Measurements from ENCODE around the gene SCD5. TPM values are rescaled to one million over a fixed set of nuclear protein-coding genes. Genes with fewer than 3 reads are reported as not detected.

SCD5 gene
- total RNA-seq, 6 experiments from 2014 or later, result 0.62 to 1.4 (median 0.96) TPM

DNA sequence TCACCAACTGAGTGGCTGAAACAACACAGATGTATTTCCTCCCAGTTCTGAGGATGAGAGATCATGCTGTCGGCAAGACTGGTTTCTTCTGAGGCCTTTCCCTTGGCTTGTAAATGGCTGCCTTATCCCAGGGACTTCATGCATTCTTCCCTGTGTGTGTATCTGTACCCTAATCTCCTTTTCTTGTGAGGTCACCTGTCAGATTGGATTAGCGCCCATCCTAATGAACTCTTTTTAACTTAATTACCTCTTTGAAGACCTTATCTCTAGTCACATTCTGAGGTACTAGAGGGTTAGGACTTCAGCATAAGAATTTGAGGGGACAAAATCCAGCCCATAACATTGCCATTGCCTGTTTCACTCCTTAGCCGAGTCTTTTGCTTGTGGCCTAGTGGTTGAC, 177.3 kb downstream of the SCD5 start:
- Histone ChIP-seq H3K36me3 (no peaks in the 10 kb centered on the region), H3K27me3 (no peaks in the 10 kb centered on the region), H3K4me3 (no peak overlapping the region), H3K4me1 (no peaks in the 10 kb centered on the region), H3K27ac (no peak overlapping the region), H3K9me3 (no peaks in the 10 kb centered on the region)
- DNase-seq (no peak), ATAC-seq (no peak)
- TF ChIP-seq, protein P1, sequence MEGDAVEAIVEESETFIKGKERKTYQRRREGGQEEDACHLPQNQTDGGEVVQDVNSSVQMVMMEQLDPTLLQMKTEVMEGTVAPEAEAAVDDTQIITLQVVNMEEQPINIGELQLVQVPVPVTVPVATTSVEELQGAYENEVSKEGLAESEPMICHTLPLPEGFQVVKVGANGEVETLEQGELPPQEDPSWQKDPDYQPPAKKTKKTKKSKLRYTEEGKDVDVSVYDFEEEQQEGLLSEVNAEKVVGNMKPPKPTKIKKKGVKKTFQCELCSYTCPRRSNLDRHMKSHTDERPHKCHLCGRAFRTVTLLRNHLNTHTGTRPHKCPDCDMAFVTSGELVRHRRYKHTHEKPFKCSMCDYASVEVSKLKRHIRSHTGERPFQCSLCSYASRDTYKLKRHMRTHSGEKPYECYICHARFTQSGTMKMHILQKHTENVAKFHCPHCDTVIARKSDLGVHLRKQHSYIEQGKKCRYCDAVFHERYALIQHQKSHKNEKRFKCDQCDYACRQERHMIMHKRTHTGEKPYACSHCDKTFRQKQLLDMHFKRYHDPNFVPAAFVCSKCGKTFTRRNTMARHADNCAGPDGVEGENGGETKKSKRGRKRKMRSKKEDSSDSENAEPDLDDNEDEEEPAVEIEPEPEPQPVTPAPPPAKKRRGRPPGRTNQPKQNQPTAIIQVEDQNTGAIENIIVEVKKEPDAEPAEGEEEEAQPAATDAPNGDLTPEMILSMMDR (IDR thresholded peaks at IDR 0.05), result no peak
- no peak for TF ChIP-seq POLR2A (IDR thresholded peaks at IDR 0.05)
- intact Hi-C loops (cut with DNase I), result no loop called here
- WGBS (ENCODE audit: insufficient coverage, low coverage, low lambda C conversion rate, missing lambda C conversion rate), result 63% methylated on average over 2 of the region's 3 CpGs

DNA sequence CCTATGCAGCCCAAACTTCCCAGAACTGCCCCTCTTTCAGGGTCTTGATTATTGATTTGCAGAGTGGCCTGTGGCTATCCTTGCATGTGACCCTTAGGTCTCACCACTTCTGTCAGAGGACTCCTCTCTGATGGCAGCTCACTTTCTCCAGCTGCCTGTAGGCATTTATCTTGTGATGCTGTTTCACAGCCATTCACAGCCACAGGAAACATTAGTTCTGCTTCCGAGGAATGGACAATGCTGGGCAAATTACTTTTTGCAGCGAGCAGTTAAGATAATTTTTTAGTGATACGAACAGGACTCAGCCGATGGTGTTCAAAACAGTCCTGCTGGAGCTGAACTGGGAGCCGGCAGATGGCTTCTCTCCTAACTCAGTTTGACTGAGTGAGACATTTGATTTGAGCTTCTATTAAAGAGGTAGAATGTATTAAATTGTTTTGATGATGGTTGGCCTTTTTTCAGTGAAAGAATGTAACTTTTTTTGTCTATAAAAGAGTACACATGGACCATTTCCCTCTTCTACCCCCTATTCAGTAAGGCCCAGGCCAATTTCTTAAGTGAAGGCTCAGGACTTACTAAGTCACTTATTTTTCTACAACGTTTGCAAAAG, 178.4 kb downstream of the SCD5 start:
- ATAC-seq, result no peak
- H3K9me3 ChIP-seq, result no peaks in the 10 kb centered on the region
- no peaks in the 10 kb centered on the region for H3K4me1 ChIP-seq
- no peak for TF ChIP-seq POLR2A (IDR thresholded peaks at IDR 0.05)
- TF ChIP-seq, protein P1 (IDR thresholded peaks at IDR 0.05), result no peak
- no peak overlapping the region for H3K27ac ChIP-seq
- DNase-seq, result no peak
- 46% methylated on average over 6 of the region's 6 CpGs for WGBS (ENCODE audit: insufficient coverage, low coverage, low lambda C conversion rate, missing lambda C conversion rate)
- intact Hi-C loops (cut with DNase I), result no loop called here
- no peaks in the 10 kb centered on the region for H3K27me3 ChIP-seq
- no peaks in the 10 kb centered on the region for H3K36me3 ChIP-seq
- H3K4me3 ChIP-seq, result no peak overlapping the region

DNA sequence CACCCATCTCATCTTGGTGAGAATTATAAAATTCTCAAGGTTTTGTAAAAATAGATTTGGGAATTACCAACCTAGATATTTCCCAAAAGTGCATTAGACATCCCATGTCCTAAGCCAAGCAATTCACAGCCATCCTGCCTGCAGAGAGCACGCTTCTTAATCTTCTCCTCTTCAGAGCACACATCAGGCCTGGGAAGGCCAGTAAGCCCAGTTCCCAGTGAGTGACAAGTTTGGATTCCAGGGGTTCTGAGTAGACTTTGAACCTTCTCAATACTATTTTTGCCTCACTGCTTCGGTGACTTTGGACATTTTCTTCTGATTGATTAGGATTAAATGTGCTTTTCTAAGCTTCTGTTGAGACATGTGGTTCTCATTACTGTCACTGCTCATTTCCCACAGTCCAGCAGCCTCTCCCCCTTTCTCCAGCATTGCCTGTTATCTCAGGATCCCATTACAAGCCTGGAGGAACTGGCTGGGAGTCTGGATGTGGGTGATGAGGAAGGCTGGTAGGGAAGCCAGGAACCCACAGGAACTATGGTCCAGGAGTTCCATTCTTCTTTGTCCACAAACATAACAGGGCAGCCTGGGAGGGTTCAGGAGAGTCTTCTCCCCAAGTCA, 180.4 kb downstream of the SCD5 start:
- DNase-seq (no peak), ATAC-seq (no peak)
- Histone ChIP-seq H3K9me3 (no peaks in the 10 kb centered on the region), H3K4me3 (no peak overlapping the region), H3K27me3 (no peaks in the 10 kb centered on the region), H3K36me3 (no peaks in the 10 kb centered on the region), H3K27ac (no peak overlapping the region), H3K4me1 (no peaks in the 10 kb centered on the region)
- WGBS (ENCODE audit: insufficient coverage, low coverage, low lambda C conversion rate, missing lambda C conversion rate), result 56% methylated on average over 2 of the region's 2 CpGs
- intact Hi-C loops (cut with DNase I), result no loop called here
- no peak for TF ChIP-seq POLR2A (IDR thresholded peaks at IDR 0.05)
- TF ChIP-seq, protein P1 (IDR thresholded peaks at IDR 0.05), result no peak

DNA sequence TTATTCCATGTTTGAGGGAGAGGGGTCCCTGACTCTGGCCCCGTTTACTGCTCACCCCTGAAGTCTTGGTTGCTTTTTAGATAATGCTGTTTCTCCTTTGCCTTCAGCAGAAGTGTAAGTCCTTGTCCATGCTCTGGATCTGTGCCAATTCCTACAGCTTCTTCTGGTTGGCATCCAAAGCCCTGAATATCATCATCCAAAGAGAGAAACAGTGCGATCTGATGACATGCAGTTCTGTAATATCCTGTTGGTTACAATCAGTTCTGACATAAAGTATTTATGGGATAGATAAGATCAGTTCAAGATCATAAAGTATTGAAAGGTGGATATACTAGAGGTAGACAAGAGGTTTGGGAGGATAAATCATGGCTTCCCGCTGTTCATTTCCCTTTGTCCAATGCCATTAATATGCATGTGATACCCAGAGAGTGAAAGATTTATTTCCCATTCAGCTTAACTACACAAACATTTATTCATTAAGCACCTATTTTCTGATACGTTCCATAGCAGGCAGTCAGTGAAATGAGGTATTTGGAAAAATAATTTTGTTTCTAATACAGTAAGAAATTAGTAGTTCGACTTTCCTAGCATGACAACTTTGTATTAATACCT, 183.7 kb downstream of the SCD5 start:
- 75% methylated on average over 5 of the region's 5 CpGs for WGBS (ENCODE audit: insufficient coverage, low coverage, low lambda C conversion rate, missing lambda C conversion rate)
- no peak for ATAC-seq
- H3K27ac ChIP-seq, result no peak overlapping the region
- DNase-seq, result no peak
- H3K36me3 ChIP-seq, result no peaks in the 10 kb centered on the region
- no peak overlapping the region for H3K4me3 ChIP-seq
- no peak for TF ChIP-seq POLR2A (IDR thresholded peaks at IDR 0.05)
- TF ChIP-seq, protein P1 (IDR thresholded peaks at IDR 0.05), result no peak
- H3K9me3 ChIP-seq, result no peaks in the 10 kb centered on the region
- H3K27me3 ChIP-seq, result no peaks in the 10 kb centered on the region
- intact Hi-C loops (cut with DNase I), result no loop called here
- H3K4me1 ChIP-seq, result no peaks in the 10 kb centered on the region

Data from right lobe of liver (tissue), 6 donors.